SIG-M5 treated with dmso at 0.1 percent for 504 hours (cell line): Measurements from ENCODE around the gene TSHZ2.
"Not testable (repeated sequence)": the region's sequence is repeated elsewhere in the genome, so short reads cannot be mapped to it uniquely, and the experiment has no call there.

Experiments used
- DNase-seq: peaks from one replicate; lab custom pipeline; 2025; ENCODE audit not compliant: unreplicated experiment; lab: John Stamatoyannopoulos, UW

TSHZ2 gene

GRCh38 chr20:53080969-53081871, 109.1 kb downstream of the TSHZ2 start:
- no peak for DNase-seq

GRCh38 chr20:53081916-53082863, 110.0 kb downstream of the TSHZ2 start:
- DNase-seq = no peak

- no peak for DNase-seq
Measured at GRCh38 chr20:53083411-53083810, 111.3 kb downstream of the TSHZ2 start.

DNA sequence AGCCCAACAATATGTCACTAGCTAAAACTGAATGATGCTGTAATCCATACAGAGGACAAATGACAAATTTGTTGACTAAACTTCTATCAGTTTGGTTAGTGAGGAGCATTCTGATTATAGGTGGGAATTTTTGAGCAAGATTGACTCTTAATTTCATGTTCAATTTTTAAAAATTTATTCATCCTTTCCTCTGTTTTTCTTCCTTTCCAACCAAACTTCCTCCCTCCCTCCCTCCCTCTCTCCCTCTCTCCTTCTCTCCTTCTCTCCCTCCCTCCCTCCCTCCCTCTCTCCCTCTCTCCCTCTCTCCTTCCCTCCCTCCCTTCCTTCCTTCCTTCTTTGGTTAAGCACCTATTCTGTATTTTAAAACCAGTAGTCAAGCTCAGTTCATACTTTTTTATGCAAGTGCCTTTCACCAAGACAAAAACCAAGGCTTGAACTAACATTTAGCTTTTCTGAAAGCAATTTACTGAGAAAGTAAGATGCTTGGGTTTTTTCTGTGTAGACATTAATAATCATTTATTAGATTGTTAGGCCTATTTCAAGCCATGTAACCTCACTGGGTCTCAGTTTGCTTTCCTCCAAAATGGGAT, 112.3 kb downstream of the TSHZ2 start:
- no peak for DNase-seq

DNA sequence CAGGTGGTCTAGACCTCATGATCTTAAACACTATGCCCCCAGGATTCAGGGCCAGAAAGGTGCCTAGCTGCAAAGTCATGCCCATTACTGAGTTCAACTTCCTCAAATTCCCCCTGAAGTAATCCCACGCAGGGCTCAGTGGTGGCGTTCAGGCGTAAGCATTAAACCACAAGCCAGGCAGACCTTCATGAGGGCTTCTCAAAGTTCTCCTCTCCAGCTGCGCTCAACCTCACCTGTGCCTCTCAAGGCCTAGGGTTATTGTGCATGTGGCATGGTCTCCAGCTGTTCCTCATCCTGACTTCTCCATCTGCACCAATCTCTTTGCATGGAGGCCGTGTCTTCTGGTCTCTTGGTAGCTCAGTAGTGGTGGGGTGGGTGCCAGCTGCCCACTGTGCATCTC, 113.6 kb downstream of the TSHZ2 start:
- no peak for DNase-seq

- DNase-seq = no peak
Measured at GRCh38 chr20:53087037-53087777, 115.0 kb downstream of the TSHZ2 start.

- no peak for DNase-seq
Measured at GRCh38 chr20:53088786-53089185, 116.6 kb downstream of the TSHZ2 start.

DNA sequence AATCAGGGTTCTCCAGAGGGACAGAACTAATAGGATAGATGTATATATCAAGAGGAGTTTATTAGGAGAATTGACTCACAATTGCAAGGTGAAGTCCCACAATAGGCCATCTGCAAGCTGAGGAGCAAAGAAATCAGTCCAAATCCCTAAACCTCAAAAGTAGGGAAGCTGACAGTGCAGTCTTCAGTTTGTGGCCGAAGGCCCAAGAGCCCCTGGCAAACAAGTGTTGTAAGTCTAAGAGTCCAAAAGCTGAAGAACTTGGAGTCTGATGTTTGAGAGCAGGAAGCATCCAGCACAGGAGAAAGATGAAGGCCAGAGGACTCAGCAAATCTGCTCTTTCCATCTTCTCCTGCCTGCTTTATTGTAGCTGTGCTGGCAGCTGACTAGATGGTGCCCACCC, 117.7 kb downstream of the TSHZ2 start:
- not testable (repeated sequence) for DNase-seq

DNA sequence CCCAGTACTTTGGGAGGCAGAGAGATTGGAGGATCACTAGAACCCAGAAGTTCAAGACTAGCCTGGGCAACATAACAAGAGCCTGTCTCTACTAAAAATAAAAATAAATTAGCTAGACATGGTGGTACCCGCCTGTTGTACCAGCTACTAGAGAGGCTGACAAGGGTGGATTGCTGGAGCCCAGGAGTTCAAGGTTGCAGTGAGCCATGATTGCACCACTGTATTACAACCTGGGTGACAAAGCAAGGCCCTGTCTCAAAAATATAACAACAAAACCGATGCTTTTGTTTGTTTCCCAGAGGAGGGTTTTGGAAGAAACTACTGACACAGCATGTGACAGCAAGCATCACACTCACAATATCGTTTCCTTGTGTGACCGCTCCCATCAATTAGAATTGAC, 119.6 kb downstream of the TSHZ2 start:
- no peak for DNase-seq

- no peak for DNase-seq
Measured at GRCh38 chr20:53092772-53093300, 120.7 kb downstream of the TSHZ2 start.

DNA sequence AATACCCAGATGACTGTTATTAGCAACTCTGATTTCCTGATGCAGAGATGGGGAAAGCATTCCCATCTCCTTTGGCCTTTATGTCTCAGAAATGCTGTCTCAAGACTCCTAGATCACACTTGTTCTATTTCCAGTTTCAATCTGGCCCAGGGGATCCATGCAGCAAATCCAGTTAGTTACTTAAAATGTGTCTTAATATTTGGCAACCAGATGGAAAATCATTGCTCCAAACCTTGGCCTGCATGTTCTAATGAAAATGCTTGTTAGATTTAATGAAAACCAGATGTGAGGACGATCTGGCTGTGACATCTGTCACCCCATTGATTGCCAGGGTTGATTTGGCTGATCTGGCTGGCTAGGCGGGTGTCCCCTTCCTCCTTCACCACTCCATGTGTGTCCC, 125.2 kb downstream of the TSHZ2 start:
- no peak for DNase-seq

DNA sequence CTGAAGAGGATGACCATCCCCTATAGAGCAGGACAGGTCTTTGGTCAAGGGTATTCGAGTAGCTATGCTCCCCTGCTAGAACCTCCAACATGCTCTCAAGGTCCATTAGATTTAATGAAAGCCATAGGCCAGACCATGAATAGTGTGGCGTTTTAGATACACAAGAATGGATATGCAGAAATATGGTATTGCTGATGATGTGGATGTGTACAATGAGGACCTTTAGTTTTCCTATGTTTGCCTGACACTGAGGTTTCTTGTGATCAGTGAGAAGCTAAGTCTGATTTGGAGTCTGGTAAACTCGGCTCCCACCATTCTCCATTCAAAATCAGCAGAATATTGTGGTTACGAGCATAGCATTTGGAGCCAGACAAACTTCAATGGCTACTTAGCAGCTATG, 125.6 kb downstream of the TSHZ2 start:
- no peak for DNase-seq

DNA sequence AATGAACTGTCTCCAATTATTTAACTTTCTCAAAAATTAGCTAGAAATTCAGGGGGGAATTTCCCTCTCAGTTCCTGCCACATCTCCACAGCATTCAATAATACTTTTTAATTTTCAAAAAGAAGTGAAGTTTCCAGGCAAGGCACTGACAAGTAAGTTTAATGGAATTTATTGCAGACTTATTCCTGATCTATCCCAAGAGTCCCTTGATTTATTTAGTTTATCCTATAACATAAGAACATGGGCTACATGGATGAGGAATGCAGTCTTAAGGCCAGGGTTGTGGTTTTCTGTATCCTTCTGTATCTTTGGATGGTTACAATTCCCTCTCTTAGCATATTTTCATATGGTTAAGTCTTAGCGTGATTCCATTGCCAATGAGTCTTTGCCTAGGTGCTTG, 126.5 kb downstream of the TSHZ2 start:
- DNase-seq = no peak

DNA sequence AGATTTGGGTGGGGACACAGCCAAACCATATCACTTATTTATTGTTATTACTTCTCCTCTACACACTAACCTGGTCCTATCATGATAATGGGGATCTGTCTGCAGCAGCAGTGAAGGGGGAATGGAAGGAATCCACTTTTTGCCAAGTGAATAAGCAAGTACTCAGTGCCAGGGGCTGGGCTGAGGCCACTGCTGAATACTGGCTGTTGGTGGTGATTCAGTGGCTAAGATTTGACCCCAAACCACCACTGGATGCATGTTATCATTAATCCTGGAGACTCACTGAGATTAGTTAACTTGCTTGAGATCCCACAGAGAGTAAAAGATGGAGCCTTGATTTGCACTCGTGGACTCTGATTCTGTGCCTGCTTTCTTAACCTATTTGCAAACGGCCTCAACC, 127.7 kb downstream of the TSHZ2 start:
- no peak for DNase-seq

DNA sequence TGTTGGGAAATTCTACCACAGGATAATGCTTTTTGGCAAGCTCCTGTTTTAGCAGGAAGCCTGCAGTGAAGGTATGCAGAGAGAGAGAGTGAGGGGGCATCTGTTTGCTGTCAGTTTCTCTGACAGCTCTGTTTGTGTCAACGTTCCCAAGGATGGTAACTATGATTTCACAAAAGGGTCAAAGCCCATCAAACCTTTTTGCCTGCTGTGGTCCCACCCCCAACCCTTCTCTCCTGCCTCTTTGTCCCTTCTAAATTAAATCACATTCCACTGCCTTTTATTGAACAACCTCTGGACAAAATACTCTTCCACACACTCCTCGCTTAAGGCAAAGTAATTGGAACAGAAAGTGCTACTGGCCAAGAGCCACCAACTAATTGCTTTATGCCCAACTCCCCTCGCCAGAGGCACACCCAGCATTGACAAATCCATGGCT, 128.3 kb downstream of the TSHZ2 start:
- no peak for DNase-seq

- DNase-seq = no peak
Measured at GRCh38 chr20:53101992-53102760, 130.0 kb downstream of the TSHZ2 start.

- no peak for DNase-seq
Measured at GRCh38 chr20:53103124-53103523, 131.0 kb downstream of the TSHZ2 start.

DNA sequence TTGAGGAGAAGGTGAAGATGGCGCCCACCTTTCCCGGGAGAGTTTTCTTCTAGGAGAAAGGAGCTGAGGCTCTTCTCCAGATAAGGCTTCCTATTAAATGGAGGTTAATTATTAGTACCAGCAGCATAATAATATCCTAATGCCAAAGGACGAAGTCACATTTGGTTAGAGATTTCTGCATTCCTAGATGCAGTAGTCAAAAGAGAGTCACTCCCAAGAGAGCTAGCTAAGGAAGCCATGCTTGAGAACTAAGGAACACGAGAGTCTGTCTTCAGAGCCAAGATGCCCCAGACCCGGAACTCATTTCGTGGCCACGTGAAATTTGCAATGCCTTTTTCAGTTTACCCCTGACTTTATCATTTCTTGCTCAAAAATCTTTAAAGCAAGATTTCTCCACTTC, 132.7 kb downstream of the TSHZ2 start:
- DNase-seq = no peak

GRCh38 chr20:53116733-53117132, 144.6 kb downstream of the TSHZ2 start:
- no peak for DNase-seq

GRCh38 chr20:53122853-53123252, 150.7 kb downstream of the TSHZ2 start:
- DNase-seq = no peak
